Measurements from ENCODE around the gene KRTAP10-11. TPM values are rescaled to one million over a fixed set of nuclear protein-coding genes. Genes with fewer than 3 reads are reported as not detected.
"Not testable (repeated sequence)": the region's sequence is repeated elsewhere in the genome, so short reads cannot be mapped to it uniquely, and the experiment has no call there.

The KRTAP10-11 gene
- total RNA-seq, 1 experiment from 2014 or later = not detected

DNA sequence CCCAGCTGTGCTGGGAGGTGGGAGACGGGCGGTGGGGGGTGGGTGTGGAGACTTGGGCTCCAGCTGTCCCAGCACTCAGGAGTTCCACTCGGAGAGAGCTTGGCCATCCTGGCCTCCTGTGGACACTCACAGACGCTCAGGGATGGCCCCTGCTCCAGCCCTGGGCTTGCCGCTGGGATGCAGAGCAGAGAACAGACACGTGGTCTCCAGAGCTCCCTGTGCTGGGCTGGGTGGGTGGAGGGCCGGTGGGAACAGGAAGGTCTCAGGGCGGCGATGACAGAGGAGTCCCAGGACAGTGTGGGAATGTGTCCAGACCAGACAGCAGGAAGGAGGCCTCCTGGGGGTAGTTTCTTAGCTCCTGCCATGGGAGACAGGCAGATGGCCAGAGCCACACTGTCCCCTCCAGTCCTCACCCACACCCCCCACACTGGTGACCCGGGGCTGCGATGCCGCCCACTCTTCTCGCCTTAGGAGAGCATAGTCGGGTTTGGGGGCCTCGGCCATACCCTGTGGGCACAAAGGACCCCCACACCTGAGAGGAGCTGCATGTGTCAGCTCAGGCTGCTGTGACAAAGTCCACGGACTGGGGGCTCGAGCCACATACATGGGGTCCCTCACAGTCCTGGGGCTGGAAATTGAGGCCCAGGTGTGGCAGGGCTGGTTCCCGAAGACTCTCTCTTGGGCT is 17.4 kb upstream of the KRTAP10-11 start:
- no peak for DNase-seq
- H3K36me3 ChIP-seq = no peaks in the 10 kb centered on the region
- no peaks in the 10 kb centered on the region for H3K27me3 ChIP-seq
- H3K4me3 ChIP-seq = no peak overlapping the region
- H3K9me3 ChIP-seq = peaks cover 28% of the 10 kb centered on the region

GRCh38 chr21:44630440-44630839 is 15.8 kb upstream of the KRTAP10-11 start:
- no peak for DNase-seq
- Histone ChIP-seq H3K4me3 (no peak overlapping the region), H3K9me3 (peaks cover 18% of the 10 kb centered on the region), H3K27me3 (no peaks in the 10 kb centered on the region; the same call in none of the 2 replicates), H3K36me3 (no peaks in the 10 kb centered on the region)

DNA sequence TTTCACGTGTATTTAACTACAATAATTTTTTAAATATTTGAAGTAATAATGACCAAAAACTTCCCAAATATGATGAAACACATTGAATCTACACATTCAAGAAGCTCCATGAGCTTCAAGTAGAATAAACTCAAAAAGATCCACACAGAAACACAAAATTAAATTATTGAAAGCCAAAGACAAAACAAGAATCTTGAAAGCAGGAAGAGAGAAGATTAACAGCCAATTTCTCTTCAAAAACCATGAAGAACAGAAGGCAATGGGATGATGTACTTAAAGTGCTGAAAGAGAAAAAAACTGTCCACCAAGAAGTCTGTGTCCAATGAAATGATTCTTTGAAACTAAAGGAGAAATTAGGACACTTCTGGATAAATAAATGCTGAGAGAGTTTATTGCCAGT is 14.1 kb upstream of the KRTAP10-11 start:
- Histone ChIP-seq H3K4me3 (no peak overlapping the region), H3K36me3 (no peaks in the 10 kb centered on the region), H3K27me3 (no peaks in the 10 kb centered on the region; the same call in none of the 2 replicates), H3K9me3 (peaks cover 18% of the 10 kb centered on the region)
- DNase-seq = no peak

GRCh38 chr21:44636209-44637017 is 9.8 kb upstream of the KRTAP10-11 start:
- peaks cover 13% of the 10 kb centered on the region for H3K9me3 ChIP-seq
- no peak for DNase-seq

GRCh38 chr21:44637018-44637850 is 9.0 kb upstream of the KRTAP10-11 start, which contains the start of gene KRTAP10-10:
KRTAP10-10 (plus strand) TSS chr21:44637356; CDS start chr21:44637418, 62 bp downstream.
- no peak within 1 kb of the TSS for H3K4me3 ChIP-seq
- no peaks in the 10 kb centered on the region; the same call in none of the 2 replicates for H3K27me3 ChIP-seq
- H3K36me3 ChIP-seq = no peaks in the 10 kb centered on the region
- peaks cover 4% of the 10 kb centered on the region; the same call in 1 of the 2 replicates for H3K9me3 ChIP-seq
- no peak for DNase-seq

More at GRCh38 chr21:44636209-44637017, 9.8 kb upstream of the KRTAP10-11 start:
- H3K27me3 ChIP-seq = no peaks in the 10 kb centered on the region; the same call in none of the 2 replicates
- no peak overlapping the region for H3K4me3 ChIP-seq
- H3K36me3 ChIP-seq = no peaks in the 10 kb centered on the region

DNA sequence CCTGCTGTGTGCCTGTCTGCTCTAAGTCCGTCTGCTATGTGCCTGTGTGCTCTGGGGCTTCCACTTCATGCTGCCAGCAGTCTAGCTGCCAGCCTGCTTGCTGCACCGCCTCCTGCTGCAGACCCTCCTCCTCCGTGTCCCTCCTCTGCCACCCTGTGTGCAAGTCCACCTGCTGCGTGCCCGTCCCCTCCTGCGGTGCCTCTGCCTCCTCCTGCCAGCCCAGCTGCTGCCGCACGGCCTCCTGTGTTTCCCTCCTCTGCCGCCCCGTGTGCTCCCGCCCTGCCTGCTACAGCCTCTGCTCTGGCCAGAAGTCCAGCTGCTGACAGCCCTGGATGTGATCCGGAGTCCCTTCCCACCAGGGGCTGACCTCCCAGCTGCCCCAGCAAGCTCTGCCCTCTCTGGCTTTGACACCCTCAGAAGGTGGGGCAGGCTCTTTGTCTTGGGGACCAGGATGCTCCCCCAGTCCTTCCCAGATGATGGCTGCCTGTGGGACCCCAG is 8.3 kb upstream of the KRTAP10-11 start:
- not testable (repeated sequence) for DNase-seq, H3K27me3 ChIP-seq, H3K36me3 ChIP-seq, H3K4me3 ChIP-seq, H3K9me3 ChIP-seq

- not testable (repeated sequence) for H3K4me3 ChIP-seq, DNase-seq, H3K27me3 ChIP-seq, H3K36me3 ChIP-seq, H3K9me3 ChIP-seq
Measured at GRCh38 chr21:44638506-44639330, 7.5 kb upstream of the KRTAP10-11 start.

DNA sequence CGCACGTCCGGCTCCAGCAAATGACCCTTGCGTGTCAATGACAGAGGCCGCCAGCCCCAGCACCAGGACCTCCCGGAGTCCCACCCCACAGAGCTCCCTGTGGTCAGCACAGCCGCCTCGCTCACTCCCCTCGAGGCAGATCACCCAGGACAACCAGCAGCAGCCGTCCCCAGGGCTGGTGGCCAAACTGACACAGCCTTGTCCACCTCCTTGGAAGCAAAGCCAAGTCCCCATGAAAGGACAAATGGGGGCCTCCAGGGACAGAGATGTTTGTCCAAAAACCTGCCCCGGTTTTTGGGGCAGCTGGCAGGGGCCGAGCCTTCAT is 6.9 kb upstream of the KRTAP10-11 start:
- no peaks in the 10 kb centered on the region for H3K36me3 ChIP-seq
- no peak for DNase-seq
- H3K27me3 ChIP-seq = no peaks in the 10 kb centered on the region; the same call in none of the 2 replicates
- peaks cover 8% of the 10 kb centered on the region for H3K9me3 ChIP-seq
- H3K4me3 ChIP-seq = no peak overlapping the region

- Histone ChIP-seq H3K4me3 (no peak overlapping the region), H3K27me3 (no peaks in the 10 kb centered on the region; the same call in none of the 2 replicates), H3K9me3 (peaks cover 19% of the 10 kb centered on the region), H3K36me3 (no peaks in the 10 kb centered on the region)
- DNase-seq = no peak
Measured at GRCh38 chr21:44640761-44641160, 5.5 kb upstream of the KRTAP10-11 start.

DNA sequence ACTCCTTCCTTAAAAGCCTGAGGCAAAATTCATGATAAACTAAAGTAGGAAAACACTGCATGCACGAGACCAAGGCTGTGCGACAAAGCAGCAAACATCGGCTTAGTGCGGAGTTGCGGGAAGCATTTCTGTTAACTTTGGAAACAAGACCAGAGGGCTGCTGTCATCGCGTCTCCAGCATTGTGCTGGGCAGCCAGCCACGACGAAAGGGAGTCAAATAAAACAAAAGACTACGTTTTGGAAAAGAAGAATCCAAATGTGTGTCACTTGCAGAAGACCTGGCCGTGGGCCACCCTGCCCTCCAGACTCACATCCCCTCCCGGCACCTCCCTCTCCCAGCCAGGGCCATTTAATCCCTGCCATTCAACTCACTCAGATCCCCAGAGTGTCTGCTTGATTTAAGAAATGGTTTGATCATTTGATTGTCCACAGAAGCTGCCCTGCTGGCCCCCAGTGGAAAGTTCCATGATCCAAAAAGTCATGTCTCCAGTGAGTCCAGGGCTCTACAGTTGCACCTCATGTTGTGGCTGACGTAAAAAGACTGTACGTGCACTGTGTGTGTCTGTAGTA is 2.4 kb upstream of the KRTAP10-11 start:
- H3K9me3 ChIP-seq = peaks cover 19% of the 10 kb centered on the region
- no peak for DNase-seq

DNA sequence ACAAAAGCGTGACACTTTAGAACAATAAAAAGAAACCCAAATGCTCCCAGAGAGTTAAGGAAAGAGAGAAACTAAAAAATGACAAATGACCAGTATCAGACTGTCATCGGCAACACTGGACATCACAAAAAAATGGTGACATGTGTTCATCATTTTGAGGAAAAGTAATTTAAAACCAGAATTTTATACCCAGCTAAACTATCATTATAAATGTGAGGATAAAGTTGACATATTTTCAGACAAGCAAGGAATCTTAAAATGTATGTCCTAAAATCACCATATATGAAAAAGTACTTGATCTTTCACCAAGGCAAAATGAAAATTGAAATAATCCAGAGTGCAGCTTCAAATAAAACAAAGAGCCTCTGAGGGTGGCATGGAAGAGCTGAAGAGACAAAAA is 1.3 kb upstream of the KRTAP10-11 start:
- Histone ChIP-seq H3K9me3 (peaks cover 19% of the 10 kb centered on the region), H3K27me3 (no peaks in the 10 kb centered on the region; the same call in none of the 2 replicates), H3K4me3 (no peak overlapping the region), H3K36me3 (no peaks in the 10 kb centered on the region)
- DNase-seq = no peak

More for the DNA sequence above, 2.4 kb upstream of the KRTAP10-11 start:
- H3K4me3 ChIP-seq = no peak overlapping the region
- H3K36me3 ChIP-seq = no peaks in the 10 kb centered on the region
- H3K27me3 ChIP-seq = no peaks in the 10 kb centered on the region; the same call in none of the 2 replicates

GRCh38 chr21:44647222-44647552 is 973 bp downstream of the KRTAP10-11 start:
- no peaks in the 10 kb centered on the region for H3K36me3 ChIP-seq
- no peak overlapping the region for H3K4me3 ChIP-seq
- peaks cover 19% of the 10 kb centered on the region for H3K9me3 ChIP-seq
- DNase-seq = no peak
- H3K27me3 ChIP-seq = no peaks in the 10 kb centered on the region; the same call in none of the 2 replicates

GRCh38 chr21:44648557-44649311 is 2.5 kb downstream of the KRTAP10-11 start:
- Histone ChIP-seq H3K9me3 (peaks cover 15% of the 10 kb centered on the region), H3K36me3 (no peaks in the 10 kb centered on the region), H3K27me3 (no peaks in the 10 kb centered on the region; the same call in none of the 2 replicates), H3K4me3 (no peak overlapping the region)
- DNase-seq = no peak

DNA sequence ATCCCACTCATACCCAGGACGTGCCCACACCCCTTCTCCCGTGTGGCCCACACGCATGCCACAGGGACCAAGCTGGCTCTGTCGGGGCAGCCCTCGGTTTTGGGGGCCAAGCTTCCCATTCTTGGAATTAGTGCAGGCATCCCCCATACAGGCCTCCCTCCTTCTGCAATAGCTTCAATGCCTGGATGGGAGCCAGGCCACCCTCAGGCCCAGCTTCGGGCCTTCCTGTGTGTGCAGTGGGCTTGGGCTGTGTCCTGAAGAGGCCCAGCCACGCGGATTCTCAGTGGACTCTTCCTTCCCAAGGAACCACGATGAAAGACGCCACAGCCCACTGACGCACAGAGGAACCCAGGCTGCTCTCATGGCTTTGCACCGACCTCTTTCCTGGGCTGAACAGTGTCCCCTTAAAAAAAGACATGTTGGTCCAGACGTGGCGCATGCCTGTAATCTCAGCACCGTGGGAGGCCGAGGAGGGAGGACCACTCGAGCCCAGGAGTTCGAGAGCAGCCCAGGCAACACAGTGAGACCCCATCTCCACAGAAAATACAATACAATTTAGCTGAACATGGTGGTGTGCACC is 3.4 kb downstream of the KRTAP10-11 start:
- Histone ChIP-seq H3K4me3 (no peak overlapping the region), H3K27me3 (no peaks in the 10 kb centered on the region; the same call in none of the 2 replicates), H3K9me3 (peaks cover 9% of the 10 kb centered on the region), H3K36me3 (no peaks in the 10 kb centered on the region)
- DNase-seq = no peak

Data from MG63 (cell line).